ENCODE measurements around the gene FAM200C.

FAM200C gene

GRCh38 chr5:160444407-160444806 lies 44.6 kb upstream of the FAM200C start:
- no peak for TF ChIP-seq ZNF565 (CRISPR knock-in tag; conservative IDR thresholded peaks at IDR 0.05; ENCODE audit: low read depth)
- TF ChIP-seq CREB5 (CRISPR knock-in tag; IDR thresholded peaks at IDR 0.05; ENCODE audit: low read depth): no peak
- no peak for ATAC-seq

- ATAC-seq: no peak
- no peak for TF ChIP-seq TOX (CRISPR knock-in tag; IDR thresholded peaks at IDR 0.05; ENCODE audit: borderline replicate concordance)
- no peak for TF ChIP-seq ZNF70 (CRISPR knock-in tag; IDR thresholded peaks at IDR 0.05)
- TF ChIP-seq CREB5 (CRISPR knock-in tag; IDR thresholded peaks at IDR 0.05; ENCODE audit: low read depth): no peak
- TF ChIP-seq PPARA (CRISPR knock-in tag; IDR thresholded peaks at IDR 0.05; ENCODE audit: borderline replicate concordance): no peak
- no peak for TF ChIP-seq ISL1 (CRISPR knock-in tag; IDR thresholded peaks at IDR 0.05)
- no peak for TF ChIP-seq TSHZ2 (CRISPR knock-in tag; IDR thresholded peaks at IDR 0.05)
- no peak for TF ChIP-seq SNAI2 (CRISPR knock-in tag; IDR thresholded peaks at IDR 0.05)
- no peak for TF ChIP-seq ZC3H10 (CRISPR knock-in tag; IDR thresholded peaks at IDR 0.05)
- no peak for TF ChIP-seq ZNF8 (CRISPR knock-in tag; IDR thresholded peaks at IDR 0.05)
- TF ChIP-seq CSRNP3 (CRISPR knock-in tag; IDR thresholded peaks at IDR 0.05): no peak
- no peak for TF ChIP-seq BACH2 (CRISPR knock-in tag; IDR thresholded peaks at IDR 0.05; ENCODE audit: borderline replicate concordance)
- TF ChIP-seq ARNTL (CRISPR knock-in tag; IDR thresholded peaks at IDR 0.05; ENCODE audit: borderline replicate concordance, low read depth): no peak
- no peak for TF ChIP-seq ZFP30 (CRISPR knock-in tag; IDR thresholded peaks at IDR 0.05)
- no peak for TF ChIP-seq RARB (CRISPR knock-in tag; IDR thresholded peaks at IDR 0.05)
- no peak for TF ChIP-seq ESRRG (CRISPR knock-in tag; IDR thresholded peaks at IDR 0.05)
- no peak for TF ChIP-seq OSR1 (CRISPR knock-in tag; IDR thresholded peaks at IDR 0.05)
- TF ChIP-seq CSDC2 (CRISPR knock-in tag; IDR thresholded peaks at IDR 0.05): no peak
- no peak for TF ChIP-seq ZFP3 (CRISPR knock-in tag; IDR thresholded peaks at IDR 0.05)
- no peak for TF ChIP-seq PATZ1 (CRISPR knock-in tag; IDR thresholded peaks at IDR 0.05; ENCODE audit: borderline replicate concordance)
Observed at GRCh38 chr5:160442824-160443431, 43.1 kb upstream of the FAM200C start.

- no peak for ATAC-seq
- TF ChIP-seq TSHZ2 (CRISPR knock-in tag; IDR thresholded peaks at IDR 0.05): no peak
- no peak for TF ChIP-seq ZNF8 (CRISPR knock-in tag; IDR thresholded peaks at IDR 0.05)
- TF ChIP-seq CSDC2 (CRISPR knock-in tag; IDR thresholded peaks at IDR 0.05): no peak
- TF ChIP-seq SNAI2 (CRISPR knock-in tag; IDR thresholded peaks at IDR 0.05): no peak
- no peak for TF ChIP-seq PATZ1 (CRISPR knock-in tag; IDR thresholded peaks at IDR 0.05; ENCODE audit: borderline replicate concordance)
- TF ChIP-seq OSR1 (CRISPR knock-in tag; IDR thresholded peaks at IDR 0.05): no peak
- no peak for TF ChIP-seq ZNF70 (CRISPR knock-in tag; IDR thresholded peaks at IDR 0.05)
- TF ChIP-seq PPARA (CRISPR knock-in tag; IDR thresholded peaks at IDR 0.05; ENCODE audit: borderline replicate concordance): no peak
- no peak for TF ChIP-seq RARB (CRISPR knock-in tag; IDR thresholded peaks at IDR 0.05)
- no peak for TF ChIP-seq TCF4 (CRISPR knock-in tag; IDR thresholded peaks at IDR 0.05; ENCODE audit: borderline replicate concordance)
- no peak for TF ChIP-seq ZNF565 (CRISPR knock-in tag; conservative IDR thresholded peaks at IDR 0.05; ENCODE audit: low read depth)
Observed at GRCh38 chr5:160441311-160441781, 41.5 kb upstream of the FAM200C start.
